ENCODE data around the gene MAGI1.

Gene MAGI1

GRCh38 chr3:65655061-65655460, 383.7 kb downstream of the MAGI1 start:
- no peak for DNase-seq

GRCh38 chr3:65653731-65654130, 385.0 kb downstream of the MAGI1 start:
- no peak for DNase-seq

GRCh38 chr3:65650247-65650646, 388.5 kb downstream of the MAGI1 start:
- DNase-seq, result no peak

- DNase-seq, result no peak
These were observed 391.3 kb downstream of the MAGI1 start for GRCh38 chr3:65647369-65647768.

- DNase-seq, result no peak
These were observed 395.8 kb downstream of the MAGI1 start for GRCh38 chr3:65642883-65643282.

- no peak for DNase-seq
These were observed 396.9 kb downstream of the MAGI1 start for GRCh38 chr3:65641777-65642176.

- DNase-seq, result no peak
These were observed 397.7 kb downstream of the MAGI1 start for GRCh38 chr3:65641045-65641444.

- no peak for DNase-seq
These were observed 399.3 kb downstream of the MAGI1 start for GRCh38 chr3:65639444-65639843.

GRCh38 chr3:65638301-65638700, 400.4 kb downstream of the MAGI1 start:
- no peak for DNase-seq

- DNase-seq, result no peak
These were observed 402.4 kb downstream of the MAGI1 start for GRCh38 chr3:65636326-65636725.

GRCh38 chr3:65635657-65636056, 403.1 kb downstream of the MAGI1 start:
- no peak for DNase-seq

- no peak for DNase-seq
These were observed 405.6 kb downstream of the MAGI1 start for GRCh38 chr3:65633018-65633638.

GRCh38 chr3:65632414-65632813, 406.3 kb downstream of the MAGI1 start:
- DNase-seq, result no peak

GRCh38 chr3:65628978-65629377, 409.7 kb downstream of the MAGI1 start:
- DNase-seq, result no peak

- DNase-seq, result no peak
These were observed 411.7 kb downstream of the MAGI1 start for GRCh38 chr3:65627062-65627461.

GRCh38 chr3:65625305-65625704, 413.4 kb downstream of the MAGI1 start:
- DNase-seq, result no peak

GRCh38 chr3:65623362-65623761, 415.4 kb downstream of the MAGI1 start:
- no peak for DNase-seq

- no peak for DNase-seq
These were observed 418.8 kb downstream of the MAGI1 start for GRCh38 chr3:65619888-65620287.

- no peak for DNase-seq
These were observed 419.3 kb downstream of the MAGI1 start for GRCh38 chr3:65619451-65619881.

GRCh38 chr3:65618599-65618998, 420.1 kb downstream of the MAGI1 start:
- no peak for DNase-seq

- DNase-seq, result no peak
These were observed 420.9 kb downstream of the MAGI1 start for GRCh38 chr3:65617787-65618186.

GRCh38 chr3:65617209-65617608, 421.5 kb downstream of the MAGI1 start:
- DNase-seq, result no peak

- DNase-seq, result no peak
These were observed 422.2 kb downstream of the MAGI1 start for GRCh38 chr3:65616563-65616962.

- DNase-seq, result no peak
These were observed 423.4 kb downstream of the MAGI1 start for GRCh38 chr3:65615329-65615728.

- no peak for DNase-seq
These were observed 424.1 kb downstream of the MAGI1 start for GRCh38 chr3:65614585-65614984.

Measured in effector CD4-positive, alpha-beta T cell (primary cell).